Measurements from ENCODE around the gene ASAP3.

Gene ASAP3

DNA sequence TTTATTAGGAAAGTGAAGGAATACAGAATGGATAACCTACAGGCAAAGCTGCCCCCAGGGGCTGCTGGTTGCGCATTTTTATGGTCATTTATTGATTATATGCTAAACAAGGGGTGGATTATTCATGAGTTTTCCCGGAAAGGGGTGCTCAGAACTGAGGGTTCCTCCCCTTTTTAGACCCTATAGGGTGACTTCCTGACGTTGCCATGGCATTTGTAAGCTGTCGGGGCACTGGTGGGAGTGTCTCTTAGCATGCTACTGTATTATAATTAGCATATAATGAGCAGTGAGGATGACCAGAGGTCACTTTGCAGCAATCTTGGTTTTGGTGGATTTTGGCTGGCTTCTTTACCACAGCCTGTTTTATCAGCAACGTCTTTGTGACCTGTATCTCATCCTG is 5.9 kb upstream of the ASAP3 start:
- Histone ChIP-seq H3K79me2 (ENCODE audit: low read length) (no peaks in the 10 kb centered on the region), H3K4me3 (ENCODE audit: low read length) (no peak overlapping the region), H3K9ac (ENCODE audit: low read length) (no peak overlapping the region), H3K4me2 (ENCODE audit: low read depth, low read length) (no peak overlapping the region), H4K20me1 (ENCODE audit: insufficient read depth, low read length) (no peaks in the 10 kb centered on the region), H3K36me3 (replicated peaks; ENCODE audit: insufficient read depth, low read length) (no peaks in the 10 kb centered on the region), H3F3A (ENCODE audit: insufficient read depth, low read length) (no peaks in the 10 kb centered on the region), H3K4me1 (ENCODE audit: low read length) (peaks cover 1% of the 10 kb centered on the region; the same call in 1 of the 2 replicates), H3K27me3 (replicated peaks; ENCODE audit: insufficient read depth, low read length) (peaks cover 17% of the 10 kb centered on the region), H2AFZ (ENCODE audit: low read length) (no peak overlapping the region), H3K27ac (ENCODE audit: low read length) (no peak overlapping the region), H3K9me3 (replicated peaks; ENCODE audit: insufficient read depth, low read length) (no peaks in the 10 kb centered on the region), H3K9me2 (replicated peaks; ENCODE audit: insufficient read depth, low read length) (no peaks in the 10 kb centered on the region)
- TF ChIP-seq EZH2phosphoT487 (IDR thresholded peaks at IDR 0.05; ENCODE audit: low read length) (no peak), EZH2 (optimal IDR thresholded peaks at IDR 0.05; ENCODE audit: low read depth, low read length) (no peak)
- TF ChIP-seq, protein P1, sequence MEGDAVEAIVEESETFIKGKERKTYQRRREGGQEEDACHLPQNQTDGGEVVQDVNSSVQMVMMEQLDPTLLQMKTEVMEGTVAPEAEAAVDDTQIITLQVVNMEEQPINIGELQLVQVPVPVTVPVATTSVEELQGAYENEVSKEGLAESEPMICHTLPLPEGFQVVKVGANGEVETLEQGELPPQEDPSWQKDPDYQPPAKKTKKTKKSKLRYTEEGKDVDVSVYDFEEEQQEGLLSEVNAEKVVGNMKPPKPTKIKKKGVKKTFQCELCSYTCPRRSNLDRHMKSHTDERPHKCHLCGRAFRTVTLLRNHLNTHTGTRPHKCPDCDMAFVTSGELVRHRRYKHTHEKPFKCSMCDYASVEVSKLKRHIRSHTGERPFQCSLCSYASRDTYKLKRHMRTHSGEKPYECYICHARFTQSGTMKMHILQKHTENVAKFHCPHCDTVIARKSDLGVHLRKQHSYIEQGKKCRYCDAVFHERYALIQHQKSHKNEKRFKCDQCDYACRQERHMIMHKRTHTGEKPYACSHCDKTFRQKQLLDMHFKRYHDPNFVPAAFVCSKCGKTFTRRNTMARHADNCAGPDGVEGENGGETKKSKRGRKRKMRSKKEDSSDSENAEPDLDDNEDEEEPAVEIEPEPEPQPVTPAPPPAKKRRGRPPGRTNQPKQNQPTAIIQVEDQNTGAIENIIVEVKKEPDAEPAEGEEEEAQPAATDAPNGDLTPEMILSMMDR (IDR thresholded peaks at IDR 0.05; ENCODE audit: low read length): no peak
- DNase-seq: no peak

DNA sequence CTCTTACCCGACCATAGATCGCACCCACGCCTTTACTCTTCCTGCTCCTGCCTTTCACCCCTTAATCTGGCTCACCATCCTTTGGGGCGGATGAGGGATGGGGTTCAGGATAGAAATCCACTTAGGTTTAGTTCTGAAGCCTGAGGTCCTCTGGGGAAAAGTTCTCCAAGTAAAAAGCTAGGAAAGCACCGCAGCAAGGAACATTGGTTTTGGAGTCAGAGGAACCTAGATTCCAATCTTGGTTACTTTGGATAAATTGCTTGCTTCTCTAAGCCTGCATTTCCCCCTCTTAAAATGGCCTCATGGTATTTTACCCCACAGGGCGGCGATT is 988 bp upstream of the ASAP3 start:
- Histone ChIP-seq H3K36me3 (replicated peaks; ENCODE audit: insufficient read depth, low read length) (no peaks in the 10 kb centered on the region), H3K9me2 (replicated peaks; ENCODE audit: insufficient read depth, low read length) (no peaks in the 10 kb centered on the region), H3K27me3 (replicated peaks; ENCODE audit: insufficient read depth, low read length) (peaks cover 50% of the 10 kb centered on the region), H3K27ac (ENCODE audit: low read length) (no peak overlapping the region), H3F3A (ENCODE audit: insufficient read depth, low read length) (no peaks in the 10 kb centered on the region), H3K4me1 (ENCODE audit: low read length) (peaks cover 3% of the 10 kb centered on the region; the same call in 1 of the 2 replicates), H3K9me3 (replicated peaks; ENCODE audit: insufficient read depth, low read length) (no peaks in the 10 kb centered on the region), H3K9ac (ENCODE audit: low read length) (no peak overlapping the region), H4K20me1 (ENCODE audit: insufficient read depth, low read length) (no peaks in the 10 kb centered on the region), H3K4me3 (ENCODE audit: low read length) (no peak overlapping the region), H2AFZ (ENCODE audit: low read length) (no peak overlapping the region), H3K79me2 (ENCODE audit: low read length) (no peaks in the 10 kb centered on the region), H3K4me2 (ENCODE audit: low read depth, low read length) (peak overlapping the region; percentile 40)
- no peak for TF ChIP-seq EZH2 (optimal IDR thresholded peaks at IDR 0.05; ENCODE audit: low read depth, low read length)
- TF ChIP-seq, protein P1 (IDR thresholded peaks at IDR 0.05; ENCODE audit: low read length): no peak
- no peak for TF ChIP-seq EZH2phosphoT487 (IDR thresholded peaks at IDR 0.05; ENCODE audit: low read length)
- no peak for DNase-seq

DNA sequence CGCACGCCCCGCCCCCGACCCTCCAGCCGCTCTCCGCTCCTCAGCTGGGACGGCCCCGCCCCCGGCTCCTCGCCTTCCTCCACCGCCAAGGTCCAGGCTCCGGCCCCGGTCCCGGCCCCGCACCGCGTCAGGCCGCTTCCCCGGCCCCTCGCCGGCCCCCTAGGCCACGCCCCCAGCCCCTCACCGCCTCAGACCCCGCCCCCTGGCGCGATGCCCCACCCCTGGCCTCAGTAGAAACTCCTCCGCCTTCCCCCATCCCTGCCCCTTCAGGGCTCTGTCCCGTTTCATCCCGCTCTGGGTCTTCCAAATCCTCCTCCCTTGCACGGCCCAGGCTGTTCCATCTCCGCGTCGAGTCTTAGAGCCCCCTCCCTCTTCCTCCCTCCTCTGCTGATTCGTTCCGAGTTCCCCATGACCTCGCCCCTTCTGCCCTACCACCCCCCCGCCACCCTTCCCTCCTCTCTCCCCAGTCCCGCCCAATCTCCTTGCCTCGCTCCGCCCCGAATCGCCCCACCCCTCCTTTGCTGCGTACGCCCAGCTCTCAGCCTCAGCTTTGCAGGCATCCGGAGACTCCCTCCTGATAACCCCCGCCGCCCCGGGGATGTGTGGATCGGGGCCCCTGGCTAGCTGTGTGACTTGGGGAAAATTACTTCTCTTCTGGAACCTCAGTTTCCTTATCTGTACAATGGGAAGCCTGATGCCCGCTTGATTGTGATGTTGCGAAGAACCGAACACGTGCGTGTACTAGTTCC is 448 bp upstream of the ASAP3 start:
- no peaks in the 10 kb centered on the region for H3K36me3 ChIP-seq (replicated peaks; ENCODE audit: insufficient read depth, low read length)
- H3K4me3 ChIP-seq (ENCODE audit: low read length): peak overlapping the region; percentile 74
- DNase-seq: peak; percentile 85
- no peaks in the 10 kb centered on the region for H3F3A ChIP-seq (ENCODE audit: insufficient read depth, low read length)
- no peaks in the 10 kb centered on the region for H3K9me3 ChIP-seq (replicated peaks; ENCODE audit: insufficient read depth, low read length)
- peaks cover 3% of the 10 kb centered on the region; the same call in 1 of the 2 replicates for H3K4me1 ChIP-seq (ENCODE audit: low read length)
- TF ChIP-seq, protein P1 (IDR thresholded peaks at IDR 0.05; ENCODE audit: low read length): no peak
- TF ChIP-seq EZH2phosphoT487 (IDR thresholded peaks at IDR 0.05; ENCODE audit: low read length): no peak
- TF ChIP-seq EZH2 (optimal IDR thresholded peaks at IDR 0.05; ENCODE audit: low read depth, low read length): no peak
- H3K9ac ChIP-seq (ENCODE audit: low read length): no peak overlapping the region
- H3K79me2 ChIP-seq (ENCODE audit: low read length): no peaks in the 10 kb centered on the region
- peak overlapping the region; percentile 74 for H2AFZ ChIP-seq (ENCODE audit: low read length)
- H3K9me2 ChIP-seq (replicated peaks; ENCODE audit: insufficient read depth, low read length): no peaks in the 10 kb centered on the region
- H3K27me3 ChIP-seq (replicated peaks; ENCODE audit: insufficient read depth, low read length): peaks cover 50% of the 10 kb centered on the region
- H4K20me1 ChIP-seq (ENCODE audit: insufficient read depth, low read length): no peaks in the 10 kb centered on the region
- peak overlapping the region; percentile 40 for H3K4me2 ChIP-seq (ENCODE audit: low read depth, low read length)
- no peak overlapping the region for H3K27ac ChIP-seq (ENCODE audit: low read length)

Data from MM.1S (cell line).